Erythroblast (primary cell): ENCODE measurements around the gene HIVEP1.

ENCODE experiments used
- GATA1 ChIP-seq: IDR thresholded peaks from 2 replicates; pipeline ENCODE4 v1.6.1; 2011; ENCODE audit warnings: low read depth, mild to moderate bottlenecking, control low read depth, low read length, moderate library complexity
- POLR2A ChIP-seq: IDR thresholded peaks from 2 replicates; pipeline ENCODE4 v1.6.1; 2011; ENCODE audit warnings: mild to moderate bottlenecking, low read length

GRCh38 chr6:12062605-12063004, 50.5 kb downstream of the HIVEP1 start:
- TF ChIP-seq POLR2A, result no peak
- TF ChIP-seq GATA1, result no peak
